NCI-H460 (cell line): ENCODE results near the gene SBK3. TPM values are rescaled to one million over a fixed set of nuclear protein-coding genes. Genes with fewer than 3 reads are reported as not detected.
A peak's percentile ranks its signal among the peaks of the same experiment; 100 is the strongest.
"Not testable (repeated sequence)": the region's sequence is repeated elsewhere in the genome, so short reads cannot be mapped to it uniquely, and the experiment has no call there.

ENCODE experiments used
- DNase-seq: peaks from one replicate; pipeline ENCODE4 v3.0.0-alpha.2; 2016; ENCODE audit warnings: low read depth; ENCODE audit errors: extremely low read depth
- total RNA-seq: library from RNA; depleted of rRNA; stranded (reverse); fragments of >200 nt; shearing (Covaris generic); gene quantifications from 2 replicates; pipeline ENCODE4 v1.2.3, GENCODE V29; 2014

SBK3 gene
- total RNA-seq, 1 experiment from 2014 or later: 0.32 TPM

- DNase-seq: no peak
Observed at GRCh38 chr19:55525289-55526101, 19.8 kb downstream of the SBK3 start.

- no peak for DNase-seq
Observed at GRCh38 chr19:55520691-55521292, 24.6 kb downstream of the SBK3 start.

- peak; percentile 34 for DNase-seq
Observed at GRCh38 chr19:55519451-55520311, 25.7 kb downstream of the SBK3 start.

GRCh38 chr19:55516878-55517620, 28.3 kb downstream of the SBK3 start:
- peak; percentile 83 for DNase-seq

- no peak for DNase-seq
Observed at GRCh38 chr19:55508120-55508519, 37.2 kb downstream of the SBK3 start.

- no peak for DNase-seq
Observed at GRCh38 chr19:55504981-55505380, 40.4 kb downstream of the SBK3 start.

DNA sequence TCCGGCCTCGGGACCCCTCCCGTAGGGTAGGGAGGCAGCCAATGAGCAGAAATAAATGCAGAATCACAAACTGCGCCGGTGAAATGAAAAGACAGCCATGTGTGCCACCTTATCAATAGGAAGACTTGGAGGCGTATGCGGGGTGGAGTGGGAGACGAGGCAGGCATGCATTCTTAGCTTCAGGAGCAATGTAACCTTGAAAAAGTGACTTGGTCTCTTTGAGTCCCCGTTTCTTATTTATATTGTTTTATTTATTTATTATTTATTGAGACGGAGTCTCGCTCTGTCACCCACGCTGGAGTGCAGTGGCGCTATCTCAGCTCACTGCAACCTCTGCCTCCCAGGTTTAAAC, 41.1 kb downstream of the SBK3 start:
- DNase-seq: no peak

- DNase-seq: peak; percentile 79
Observed at GRCh38 chr19:55503502-55504251, 41.7 kb downstream of the SBK3 start.

GRCh38 chr19:55503157-55503501, 42.2 kb downstream of the SBK3 start:
- no peak for DNase-seq

GRCh38 chr19:55502197-55502952, 43.0 kb downstream of the SBK3 start:
- DNase-seq: no peak

- no peak for DNase-seq
Observed at GRCh38 chr19:55500368-55500952, 44.9 kb downstream of the SBK3 start.

GRCh38 chr19:55498246-55498840, 47.0 kb downstream of the SBK3 start:
- no peak for DNase-seq

GRCh38 chr19:55497763-55498162, 47.6 kb downstream of the SBK3 start:
- no peak for DNase-seq

DNA sequence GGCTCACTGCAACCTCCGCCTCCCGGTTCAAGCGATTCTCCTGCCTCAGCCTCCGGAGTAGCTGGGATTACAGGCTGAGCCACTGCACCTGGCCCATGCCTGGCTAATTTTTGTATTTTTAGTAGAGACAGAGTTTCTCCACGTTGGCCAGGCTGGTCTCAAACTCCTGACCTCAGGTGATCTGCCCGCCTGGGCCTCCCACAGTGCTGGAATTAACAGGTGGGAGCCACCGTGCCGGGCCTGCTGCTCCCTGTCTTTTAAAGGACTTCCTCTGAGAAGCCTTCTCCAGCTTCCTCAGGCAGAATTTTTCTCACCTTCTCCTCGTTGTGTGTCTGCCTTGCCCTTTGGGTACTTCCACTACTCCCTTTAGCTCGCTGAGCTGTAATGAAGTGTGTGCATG, 48.5 kb downstream of the SBK3 start:
- DNase-seq: not testable (repeated sequence)

GRCh38 chr19:55495646-55496349, 49.5 kb downstream of the SBK3 start:
- DNase-seq: no peak

DNA sequence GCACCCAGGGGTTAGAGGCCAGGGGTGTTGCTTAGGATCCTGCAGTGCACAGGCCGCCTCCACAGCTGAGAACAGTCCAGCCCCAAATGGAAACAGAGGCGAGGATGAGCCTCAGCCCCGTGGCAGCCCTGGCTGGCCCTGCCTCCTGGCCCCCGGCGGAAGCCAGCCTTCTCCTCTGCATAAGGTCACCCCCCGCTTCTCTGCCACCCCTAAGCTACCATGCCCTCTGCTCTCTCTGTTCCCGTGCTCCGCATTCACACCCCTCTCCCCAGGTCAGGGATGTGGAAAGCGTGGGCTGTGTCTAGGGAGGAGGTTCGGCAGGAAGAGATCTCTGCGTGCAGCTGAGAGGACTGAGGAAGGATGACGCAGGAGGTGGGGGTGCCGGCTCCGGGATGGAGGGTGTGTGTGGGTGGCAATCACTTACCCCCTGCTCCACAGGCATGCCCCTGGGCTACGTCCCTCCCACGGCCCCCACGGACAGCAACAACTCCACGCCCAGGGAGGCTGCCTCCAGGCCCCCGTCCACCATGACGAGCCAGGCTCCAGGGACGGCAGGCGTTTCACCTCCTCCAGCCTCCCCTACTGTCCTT, 51.1 kb downstream of the SBK3 start:
- no peak for DNase-seq

- DNase-seq: no peak
Observed at GRCh38 chr19:55493645-55494171, 51.6 kb downstream of the SBK3 start.
